ENCODE measurements around the gene NSF. TPM values are rescaled to one million over a fixed set of nuclear protein-coding genes. Genes with fewer than 3 reads are reported as not detected.
"Not testable (repeated sequence)": the region's sequence is repeated elsewhere in the genome, so short reads cannot be mapped to it uniquely, and the experiment has no call there.

NSF gene
- total and polyA plus RNA-seq, 10 of the 15 experiments (the other 5 are each of a cell fraction or from before 2014, with no cell fraction given), result 6.8 to 25.6 (median 16.8) TPM

DNA sequence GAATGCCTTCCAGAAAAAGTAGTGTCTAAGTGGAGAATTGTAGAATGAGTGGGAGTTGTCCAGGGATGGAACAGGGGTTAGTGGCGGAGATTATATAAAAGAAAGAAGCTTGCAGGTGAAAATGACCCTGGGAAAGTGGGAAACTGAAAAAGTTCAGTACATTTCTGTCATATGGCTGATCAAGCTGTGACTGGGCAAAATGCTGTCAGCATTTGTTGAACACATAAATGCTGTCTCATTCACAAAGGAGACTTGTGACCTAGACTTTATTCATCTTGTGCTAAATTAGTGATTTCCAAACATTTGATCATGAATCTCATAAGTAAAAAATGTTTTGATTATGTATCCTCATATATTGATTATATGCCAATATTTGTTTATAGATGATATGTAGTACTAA lies 28.5 kb downstream of the NSF start:
- H3K4me3 ChIP-seq; H3K9ac ChIP-seq (ENCODE audit: control insufficient read depth, insufficient read depth, low read length); BruUV-seq (replicated peaks); H4K20me1 ChIP-seq (ENCODE audit: control insufficient read depth, insufficient read depth); H3K79me2 ChIP-seq (ENCODE audit: control insufficient read depth, insufficient read depth, low read length); CTCF ChIA-PET; intact Hi-C loops (cut with micrococcal nuclease; ENCODE audit: unreplicated experiment); SMC1A ChIA-PET (ENCODE audit: uncharacterized antibody, unreplicated experiment); POLR2A ChIA-PET; H3K4me1 ChIP-seq (ENCODE audit: control insufficient read depth, insufficient read depth, low read length); ATAC-seq; H3K36me3 ChIP-seq (ENCODE audit: control insufficient read depth in 2 of 2, insufficient read depth in 2 of 2, low read length in 1 of 2); H3K27me3 ChIP-seq (replicated peaks in 1 of 2; ENCODE audit: control insufficient read depth in 2 of 2, insufficient read depth in 2 of 2, low read length in 1 of 2); DNase-seq (ENCODE audit: low read depth, low spot score); H3K4me2 ChIP-seq (ENCODE audit: control insufficient read depth, insufficient read depth); H2AFZ ChIP-seq (ENCODE audit: control insufficient read depth, low read depth, low read length); RAD21 ChIA-PET (ENCODE audit: unreplicated experiment); H3K9me3 ChIP-seq (replicated peaks; ENCODE audit: control insufficient read depth, insufficient read depth, low read length); in situ Hi-C loops (cut with MboI); H3K27ac ChIP-seq (ENCODE audit: control insufficient read depth, insufficient read depth): not testable (repeated sequence)
- WGBS (ENCODE audit: insufficient coverage, insufficient replicate concordance, low lambda C conversion rate, missing lambda C conversion rate), result no CpG with 5 or more reads among the region's 1 CpG
- peak; percentile 41 for FAIRE-seq

DNA sequence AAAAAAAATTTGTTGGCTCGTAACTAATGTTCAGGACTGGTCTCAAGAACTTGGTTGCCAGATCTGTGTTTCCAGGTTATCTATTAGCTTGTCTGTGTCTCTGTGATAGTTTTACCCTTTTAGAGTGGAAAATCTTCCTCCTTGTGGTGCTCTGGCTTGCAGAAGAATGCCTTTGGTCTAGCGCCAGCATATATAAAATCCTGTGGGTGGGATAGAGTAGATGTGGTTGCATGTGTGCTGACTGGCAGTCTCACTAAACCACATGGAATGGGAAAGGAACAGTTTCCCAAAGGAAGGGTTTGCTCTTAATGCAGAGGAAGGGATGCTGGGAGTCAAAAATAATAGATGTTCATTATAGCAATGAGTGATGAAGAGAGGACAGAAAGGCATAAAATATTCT lies 33.3 kb downstream of the NSF start:
- BruUV-seq (replicated peaks); SMC1A ChIA-PET (ENCODE audit: uncharacterized antibody, unreplicated experiment); H3K36me3 ChIP-seq (ENCODE audit: control insufficient read depth in 2 of 2, insufficient read depth in 2 of 2, low read length in 1 of 2); CTCF ChIA-PET; intact Hi-C loops (cut with micrococcal nuclease; ENCODE audit: unreplicated experiment); H3K27ac ChIP-seq (ENCODE audit: control insufficient read depth, insufficient read depth); H3K4me1 ChIP-seq (ENCODE audit: control insufficient read depth, insufficient read depth, low read length); FAIRE-seq; DNase-seq (ENCODE audit: low read depth, low spot score); POLR2A ChIA-PET; H3K9ac ChIP-seq (ENCODE audit: control insufficient read depth, insufficient read depth, low read length); H3K9me3 ChIP-seq (replicated peaks; ENCODE audit: control insufficient read depth, insufficient read depth, low read length); H3K27me3 ChIP-seq (replicated peaks in 1 of 2; ENCODE audit: control insufficient read depth in 2 of 2, insufficient read depth in 2 of 2, low read length in 1 of 2); H3K79me2 ChIP-seq (ENCODE audit: control insufficient read depth, insufficient read depth, low read length); H3K4me3 ChIP-seq; RAD21 ChIA-PET (ENCODE audit: unreplicated experiment); H4K20me1 ChIP-seq (ENCODE audit: control insufficient read depth, insufficient read depth); H2AFZ ChIP-seq (ENCODE audit: control insufficient read depth, low read depth, low read length); ATAC-seq; in situ Hi-C loops (cut with MboI); H3K4me2 ChIP-seq (ENCODE audit: control insufficient read depth, insufficient read depth): not testable (repeated sequence)
- WGBS (ENCODE audit: insufficient coverage, insufficient replicate concordance, low lambda C conversion rate, missing lambda C conversion rate), result no CpG with 5 or more reads among the region's 2 CpGs

GRCh38 chr17:46624726-46625125 lies 34.3 kb downstream of the NSF start:
- H2AFZ ChIP-seq (ENCODE audit: control insufficient read depth, low read depth, low read length); SMC1A ChIA-PET (ENCODE audit: uncharacterized antibody, unreplicated experiment); H4K20me1 ChIP-seq (ENCODE audit: control insufficient read depth, insufficient read depth); H3K27ac ChIP-seq (ENCODE audit: control insufficient read depth, insufficient read depth); H3K79me2 ChIP-seq (ENCODE audit: control insufficient read depth, insufficient read depth, low read length); H3K4me2 ChIP-seq (ENCODE audit: control insufficient read depth, insufficient read depth); DNase-seq (ENCODE audit: low read depth, low spot score); H3K4me1 ChIP-seq (ENCODE audit: control insufficient read depth, insufficient read depth, low read length); POLR2A ChIA-PET; H3K27me3 ChIP-seq (replicated peaks in 1 of 2; ENCODE audit: control insufficient read depth in 2 of 2, insufficient read depth in 2 of 2, low read length in 1 of 2); H3K36me3 ChIP-seq (ENCODE audit: control insufficient read depth in 2 of 2, insufficient read depth in 2 of 2, low read length in 1 of 2); CTCF ChIA-PET; intact Hi-C loops (cut with micrococcal nuclease; ENCODE audit: unreplicated experiment); BruUV-seq (replicated peaks); H3K9ac ChIP-seq (ENCODE audit: control insufficient read depth, insufficient read depth, low read length); FAIRE-seq; RAD21 ChIA-PET (ENCODE audit: unreplicated experiment); ATAC-seq; H3K9me3 ChIP-seq (replicated peaks; ENCODE audit: control insufficient read depth, insufficient read depth, low read length); in situ Hi-C loops (cut with MboI); H3K4me3 ChIP-seq: not testable (repeated sequence)
- no CpG with 5 or more reads among the region's 5 CpGs for WGBS (ENCODE audit: insufficient coverage, insufficient replicate concordance, low lambda C conversion rate, missing lambda C conversion rate)

GRCh38 chr17:46627452-46627851 lies 37.0 kb downstream of the NSF start:
- H3K4me3 ChIP-seq; H3K27ac ChIP-seq (ENCODE audit: control insufficient read depth, insufficient read depth); RAD21 ChIA-PET (ENCODE audit: unreplicated experiment); POLR2A ChIA-PET; CTCF ChIA-PET; ATAC-seq; intact Hi-C loops (cut with micrococcal nuclease; ENCODE audit: unreplicated experiment); H3K79me2 ChIP-seq (ENCODE audit: control insufficient read depth, insufficient read depth, low read length); H2AFZ ChIP-seq (ENCODE audit: control insufficient read depth, low read depth, low read length); H4K20me1 ChIP-seq (ENCODE audit: control insufficient read depth, insufficient read depth); BruUV-seq (replicated peaks); H3K27me3 ChIP-seq (replicated peaks in 1 of 2; ENCODE audit: control insufficient read depth in 2 of 2, insufficient read depth in 2 of 2, low read length in 1 of 2); H3K36me3 ChIP-seq (ENCODE audit: control insufficient read depth in 2 of 2, insufficient read depth in 2 of 2, low read length in 1 of 2); FAIRE-seq; DNase-seq (ENCODE audit: low read depth, low spot score); in situ Hi-C loops (cut with MboI); H3K4me2 ChIP-seq (ENCODE audit: control insufficient read depth, insufficient read depth); H3K4me1 ChIP-seq (ENCODE audit: control insufficient read depth, insufficient read depth, low read length); SMC1A ChIA-PET (ENCODE audit: uncharacterized antibody, unreplicated experiment); H3K9ac ChIP-seq (ENCODE audit: control insufficient read depth, insufficient read depth, low read length); H3K9me3 ChIP-seq (replicated peaks; ENCODE audit: control insufficient read depth, insufficient read depth, low read length): not testable (repeated sequence)
- WGBS (ENCODE audit: insufficient coverage, insufficient replicate concordance, low lambda C conversion rate, missing lambda C conversion rate), result no CpG with 5 or more reads among the region's 2 CpGs

Data from GM12878 (cell line).